Prostate gland (tissue), 2 donors: ENCODE data around the gene CSF2. TPM values are rescaled to one million over a fixed set of nuclear protein-coding genes. Genes with fewer than 3 reads are reported as not detected.

ENCODE experiments used
- DNase-seq: peaks from one replicate; pipeline ENCODE4 v3.0.0-alpha.2; 2019; ENCODE audit warnings: low spot score
- H3K27ac ChIP-seq, 2 donors: fragments of 200-600 bp; sonication (generic); 2 replicates each; pipeline ENCODE4 v1.5.1; 2017 to 2019
- H3K27me3 ChIP-seq: fragments of 200-600 bp; sonication (generic); replicated peaks from 2 replicates; pipeline ENCODE4 v1.5.1; 2019; ENCODE audit not compliant: insufficient read depth
- H3K36me3 ChIP-seq, 2 donors: fragments of 200-600 bp; sonication (generic); 1 replicate in 1 of 2; 2 replicates in 1 of 2; pipeline versions ENCODE4 v1.5.1 to v1.8.1; 2017 to 2019
- H3K4me1 ChIP-seq: fragments of 200-600 bp; sonication (generic); replicated peaks from 2 replicates; pipeline ENCODE4 v1.5.1; 2019
- H3K4me3 ChIP-seq, 2 donors: fragments of 200-600 bp; sonication (generic); 2 replicates each; pipeline ENCODE4 v1.5.1; 2017 to 2019
- H3K9me3 ChIP-seq: fragments of 200-600 bp; sonication (generic); 2 replicates; pipeline ENCODE4 v1.5.1; 2017
- POLR2A ChIP-seq: fragments of 450-650 bp; IDR thresholded peaks from one replicate; pipeline ENCODE4 v1.6.1; 2016; ENCODE audit warnings: antibody characterized with exemption, mild to moderate bottlenecking
- POLR2AphosphoS5 ChIP-seq: sonication (generic); formaldehyde crosslinking; IDR thresholded peaks from one replicate; pipeline ENCODE4 v1.6.1; 2017; ENCODE audit warnings: antibody characterized with exemption
- WGBS: methylation state at CpG from one replicate; pipeline ENCODE4 v1.1.5; 2018; 5-methylcytosine and 5-hydroxymethylcytosine counted together
- intact Hi-C: fragments of 100-400 bp; cut with DNase I; formaldehyde crosslinking; loops from one replicate; pipeline ENCODE4 v1.14.2; 2022
- total RNA-seq, 2 donors: library from RNA; depleted of rRNA; stranded (reverse); fragments of >200 nt; gene quantifications; one replicate each; pipeline ENCODE4 v1.1.0, GENCODE V29; 2016
- TF ChIP-seq, protein P1 (sequence below), 4 experiments: fragments of 200-600 bp in 2 of 4; fragments of 450-650 bp in 2 of 4; sonication (generic) in 2 of 4; IDR thresholded peaks; 1 replicate in 3 of 4; 2 replicates in 1 of 4; pipeline ENCODE4 v1.5.1; 2016 to 2019; ENCODE audit warnings: antibody characterized with exemption in 4 of 4, mild to moderate bottlenecking in 2 of 4, moderate library complexity in 2 of 4

The CSF2 gene
- total RNA-seq, 2 donors from 2014 or later: not detected

DNA sequence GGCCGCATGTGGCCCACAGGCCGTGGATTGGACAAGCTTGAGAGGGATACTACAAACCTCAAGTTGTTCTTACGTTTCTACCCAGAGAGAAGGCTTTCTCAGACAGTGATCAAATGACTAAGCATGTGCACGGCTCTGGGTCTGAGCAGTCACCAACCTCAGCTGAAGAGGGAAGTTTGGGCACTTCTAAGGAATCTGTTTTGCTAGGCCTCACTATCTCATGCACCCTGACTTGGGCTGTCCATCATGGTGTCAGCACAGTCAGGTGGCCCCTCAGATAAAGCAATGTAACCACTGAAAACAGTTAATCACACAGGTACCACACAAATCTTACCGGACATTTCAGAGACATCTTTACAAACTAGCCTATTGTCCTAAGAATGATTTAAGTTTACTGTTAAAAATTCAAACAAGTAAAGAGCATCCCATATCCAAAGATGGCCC lies 24.6 kb downstream of the CSF2 start:
- no peaks in the 10 kb centered on the region for H3K9me3 ChIP-seq

DNA sequence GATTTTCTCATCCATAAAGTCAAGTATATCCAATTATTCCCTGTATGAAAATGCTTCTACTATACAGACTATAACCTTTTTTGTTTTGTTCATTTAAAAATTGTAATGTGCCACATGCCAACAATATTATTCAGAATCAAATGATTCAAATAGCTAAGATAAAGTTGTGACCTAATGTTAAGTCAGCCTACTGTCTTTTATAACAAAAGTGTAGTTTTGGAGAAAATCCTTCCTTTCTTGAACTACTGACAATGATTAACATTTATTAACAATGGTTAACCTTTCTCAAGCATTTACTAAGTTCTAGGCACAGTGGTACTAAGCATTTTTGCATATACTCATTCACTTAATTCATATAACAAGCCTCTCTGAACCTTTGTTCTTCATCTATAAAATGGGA lies 25.0 kb downstream of the CSF2 start:
- no peak overlapping the region for H3K27ac ChIP-seq
- no peaks in the 10 kb centered on the region for H3K27me3 ChIP-seq
- H3K36me3 ChIP-seq: no peaks in the 10 kb centered on the region
- H3K4me1 ChIP-seq: no peaks in the 10 kb centered on the region
- intact Hi-C loops: no loop called here
- H3K9me3 ChIP-seq: no peaks in the 10 kb centered on the region
- H3K4me3 ChIP-seq: no peak overlapping the region
- no peak for DNase-seq
- TF ChIP-seq POLR2A (no peak), POLR2AphosphoS5 (no peak)
- TF ChIP-seq, protein P1, sequence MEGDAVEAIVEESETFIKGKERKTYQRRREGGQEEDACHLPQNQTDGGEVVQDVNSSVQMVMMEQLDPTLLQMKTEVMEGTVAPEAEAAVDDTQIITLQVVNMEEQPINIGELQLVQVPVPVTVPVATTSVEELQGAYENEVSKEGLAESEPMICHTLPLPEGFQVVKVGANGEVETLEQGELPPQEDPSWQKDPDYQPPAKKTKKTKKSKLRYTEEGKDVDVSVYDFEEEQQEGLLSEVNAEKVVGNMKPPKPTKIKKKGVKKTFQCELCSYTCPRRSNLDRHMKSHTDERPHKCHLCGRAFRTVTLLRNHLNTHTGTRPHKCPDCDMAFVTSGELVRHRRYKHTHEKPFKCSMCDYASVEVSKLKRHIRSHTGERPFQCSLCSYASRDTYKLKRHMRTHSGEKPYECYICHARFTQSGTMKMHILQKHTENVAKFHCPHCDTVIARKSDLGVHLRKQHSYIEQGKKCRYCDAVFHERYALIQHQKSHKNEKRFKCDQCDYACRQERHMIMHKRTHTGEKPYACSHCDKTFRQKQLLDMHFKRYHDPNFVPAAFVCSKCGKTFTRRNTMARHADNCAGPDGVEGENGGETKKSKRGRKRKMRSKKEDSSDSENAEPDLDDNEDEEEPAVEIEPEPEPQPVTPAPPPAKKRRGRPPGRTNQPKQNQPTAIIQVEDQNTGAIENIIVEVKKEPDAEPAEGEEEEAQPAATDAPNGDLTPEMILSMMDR (IDR thresholded peaks at IDR 0.05): no peak

More for the DNA sequence above, 24.6 kb downstream of the CSF2 start:
- H3K36me3 ChIP-seq: no peaks in the 10 kb centered on the region
- no peaks in the 10 kb centered on the region for H3K27me3 ChIP-seq
- H3K4me1 ChIP-seq: no peaks in the 10 kb centered on the region
- H3K27ac ChIP-seq: no peak overlapping the region
- H3K4me3 ChIP-seq: no peak overlapping the region
- TF ChIP-seq, protein P1 (IDR thresholded peaks at IDR 0.05): no peak
- no peak for TF ChIP-seq POLR2AphosphoS5
- TF ChIP-seq POLR2A: no peak
- intact Hi-C loops: no loop called here
- 82% methylated on average over 5 of the region's 5 CpGs for WGBS
- no peak for DNase-seq

DNA sequence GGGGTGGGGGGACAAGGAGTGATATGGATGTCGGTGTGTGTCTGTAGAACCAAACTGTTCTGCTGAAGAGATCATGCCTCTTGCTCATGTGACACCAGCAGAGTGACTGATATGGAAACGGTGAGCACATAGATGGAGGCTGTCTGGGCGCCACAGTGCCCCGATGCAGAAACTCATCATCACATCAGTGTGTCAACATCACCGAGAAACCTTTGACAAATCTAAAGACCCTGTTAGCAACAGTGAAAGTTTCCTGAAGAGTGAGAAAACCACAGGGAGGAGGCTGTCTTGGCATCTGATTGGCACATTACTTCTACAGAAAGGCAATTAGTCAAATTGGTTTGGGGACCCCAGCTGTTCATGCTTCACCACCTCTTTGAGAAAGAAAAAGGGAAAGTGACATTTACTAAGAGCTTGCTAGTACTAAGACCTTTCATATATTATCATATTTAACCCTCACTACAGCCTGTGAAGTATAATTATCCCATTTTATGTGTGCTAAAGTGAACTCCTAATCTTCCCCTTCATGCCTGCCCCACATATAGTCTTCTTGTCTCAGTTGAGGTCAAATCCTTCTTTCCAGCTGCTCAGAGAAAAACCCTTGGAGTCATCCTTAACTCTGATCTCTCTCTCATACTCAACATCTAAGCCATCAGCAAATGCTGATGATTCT lies 25.6 kb downstream of the CSF2 start:
- Histone ChIP-seq H3K36me3 (no peaks in the 10 kb centered on the region), H3K27ac (no peak overlapping the region), H3K4me1 (no peaks in the 10 kb centered on the region), H3K27me3 (no peaks in the 10 kb centered on the region), H3K9me3 (no peaks in the 10 kb centered on the region), H3K4me3 (no peak overlapping the region)
- no peak for DNase-seq
- intact Hi-C loops: no loop called here
- TF ChIP-seq, protein P1 (IDR thresholded peaks at IDR 0.05): no peak
- no peak for TF ChIP-seq POLR2AphosphoS5
- no peak for TF ChIP-seq POLR2A
- WGBS: 87% methylated on average over 5 of the region's 5 CpGs

DNA sequence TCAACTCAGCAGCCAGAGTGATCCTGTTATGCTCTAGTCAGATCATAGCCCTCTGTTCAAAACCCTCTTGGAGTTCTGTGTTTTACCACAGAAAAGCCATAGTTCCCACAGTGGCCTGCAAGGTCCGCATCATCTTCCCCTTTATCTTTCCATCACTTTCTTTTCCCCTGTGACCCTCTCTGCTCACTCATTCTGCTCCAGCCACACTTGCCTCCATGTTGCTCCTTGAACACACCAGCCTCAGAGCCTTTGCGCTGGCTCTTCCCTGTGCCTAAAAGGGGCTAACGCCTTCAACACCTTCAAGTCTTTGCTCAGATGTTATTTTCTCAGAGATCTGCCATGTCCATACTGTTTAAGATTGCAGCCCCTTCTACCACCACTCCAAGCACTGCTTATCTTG lies 26.3 kb downstream of the CSF2 start:
- Histone ChIP-seq H3K9me3 (no peaks in the 10 kb centered on the region), H3K27me3 (no peaks in the 10 kb centered on the region), H3K36me3 (no peaks in the 10 kb centered on the region), H3K4me3 (no peak overlapping the region), H3K4me1 (no peaks in the 10 kb centered on the region), H3K27ac (no peak overlapping the region)
- TF ChIP-seq POLR2AphosphoS5 (no peak), POLR2A (no peak)
- TF ChIP-seq, protein P1 (IDR thresholded peaks at IDR 0.05): no peak
- intact Hi-C loops: no loop called here
- 90% methylated on average over 3 of the region's 3 CpGs for WGBS
- DNase-seq: no peak

DNA sequence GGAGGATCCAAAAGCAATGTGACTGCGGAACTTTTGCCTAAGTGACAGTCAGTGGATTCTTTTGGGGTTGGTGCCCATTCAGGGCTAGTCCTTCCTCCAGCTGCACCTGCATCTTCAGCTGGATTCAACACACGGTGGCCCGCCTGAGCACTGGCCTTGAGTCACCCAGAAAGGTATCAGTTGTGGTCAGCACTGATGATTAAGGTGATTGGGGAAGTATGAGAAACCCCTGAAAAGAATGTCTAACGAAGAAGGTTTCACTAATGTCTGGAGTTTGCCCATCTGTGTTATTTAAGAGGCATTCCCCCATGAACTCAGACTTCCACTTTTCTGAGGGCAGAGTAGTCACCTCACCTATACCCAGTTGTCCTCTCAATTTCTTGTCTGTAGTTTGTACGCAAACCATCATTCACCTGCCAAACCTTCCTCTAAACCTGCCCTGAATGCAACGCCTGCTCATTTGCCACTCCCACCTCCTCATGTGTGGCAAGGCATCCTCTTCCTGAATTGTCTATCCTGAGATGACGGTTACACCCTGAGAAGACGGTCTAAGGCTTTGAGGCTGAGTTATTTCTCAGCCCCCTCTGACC lies 27.2 kb downstream of the CSF2 start:
- TF ChIP-seq, protein P1 (IDR thresholded peaks at IDR 0.05): no peak
- TF ChIP-seq POLR2A (no peak), POLR2AphosphoS5 (no peak)
- no peak overlapping the region for H3K27ac ChIP-seq

More for the DNA sequence above, 27.2 kb downstream of the CSF2 start:
- Histone ChIP-seq H3K4me3 (no peak overlapping the region), H3K36me3 (no peaks in the 10 kb centered on the region), H3K9me3 (no peaks in the 10 kb centered on the region), H3K4me1 (no peaks in the 10 kb centered on the region), H3K27me3 (no peaks in the 10 kb centered on the region)
- intact Hi-C loops: no loop called here
- WGBS: 82% methylated on average over 8 of the region's 8 CpGs
- no peak for DNase-seq
